H1 (cell line): Measurements from ENCODE around the gene GREM2. TPM values are rescaled to one million over a fixed set of nuclear protein-coding genes. Genes with fewer than 3 reads are reported as not detected.
A peak's percentile ranks its signal among the peaks of the same experiment; 100 is the strongest.

Experiments
- CTCF ChIA-PET: fragments of 300-600 bp; sonication (Branson Sonifier 250); formaldehyde crosslinking; loops from one replicate; lab custom pipeline; 2021; ENCODE audit not compliant: partially characterized antibody; lab: Charles Lee
- POLR2A ChIA-PET: fragments of 300-600 bp; sonication (Branson Sonifier 250); formaldehyde crosslinking; loops from one replicate; lab custom pipeline; 2021; ENCODE audit warnings: inconsistent platforms; ENCODE audit not compliant: partially characterized antibody; lab: Charles Lee
- DNase-seq, 2 experiments: peaks; one replicate each; pipeline versions ENCODE4 v3.0.0 to v3.0.0-alpha.2; 2010 to 2022; ENCODE audit warnings: low spot score in 2 of 2, low read depth in 1 of 2, mixed read lengths in 1 of 2
- FAIRE-seq: peaks from 2 replicates; lab custom pipeline; 2011; peaks lifted over from hg19 to GRCh38; lab: Jason Lieb, UNC
- H2AFZ ChIP-seq: 2 replicates; pipeline ENCODE4 v1.8.1; 2012; ENCODE audit warnings: low read length, inconsistent platforms
- H2AK5ac ChIP-seq: 2 replicates; pipeline ENCODE4 v1.6.1; 2013; ENCODE audit warnings: low read depth, low read length
- H2BK120ac ChIP-seq: replicated peaks from 2 replicates; pipeline ENCODE3; 2013; ENCODE audit warnings: low read depth, low read length, inconsistent platforms
- H2BK12ac ChIP-seq: 2 replicates; pipeline ENCODE4 v1.6.1; 2013; ENCODE audit warnings: low read depth, low read length
- H2BK15ac ChIP-seq: 2 replicates; pipeline ENCODE4 v1.6.1; 2013; ENCODE audit warnings: low read length
- H2BK20ac ChIP-seq: 2 replicates; pipeline ENCODE4 v1.6.1; 2013; ENCODE audit warnings: low read length
- H2BK5ac ChIP-seq: 2 replicates; pipeline ENCODE4 v1.6.1; 2013; ENCODE audit warnings: low read depth, low read length
- H3K14ac ChIP-seq: 2 replicates; pipeline ENCODE4 v1.6.1; 2013; ENCODE audit warnings: inconsistent platforms; ENCODE audit not compliant: insufficient read length
- H3K18ac ChIP-seq: 2 replicates; pipeline ENCODE4 v1.6.1; 2013; ENCODE audit warnings: low read length; ENCODE audit errors: extremely low read depth
- H3K23ac ChIP-seq: 2 replicates; pipeline ENCODE4 v1.6.1; 2013; ENCODE audit warnings: inconsistent platforms; ENCODE audit not compliant: insufficient read length
- H3K23me2 ChIP-seq: 2 replicates; pipeline ENCODE4 v1.6.1; 2013; ENCODE audit warnings: low read depth, low read length
- H3K27ac ChIP-seq: 2 replicates; pipeline ENCODE4 v1.6.1; 2011; ENCODE audit warnings: low read depth, low read length, inconsistent platforms
- H3K27me3 ChIP-seq, 4 experiments: replicated peaks in 1 of 4; 1 replicate in 1 of 4; 2 replicates in 3 of 4; pipeline versions ENCODE4 v1.6.1 to v1.8.1; 2011 to 2013; ENCODE audit warnings: low read length in 3 of 4, mild to moderate bottlenecking in 3 of 4, inconsistent platforms in 2 of 4, mixed read lengths in 2 of 4, moderate library complexity in 1 of 4; ENCODE audit not compliant: control insufficient read depth in 3 of 4, insufficient read depth in 3 of 4; ENCODE audit errors: extremely low read depth in 1 of 4
- H3K36me3 ChIP-seq, 4 experiments: 2 replicates each; pipeline versions ENCODE4 v1.6.1 to v1.8.1; 2011 to 2013; ENCODE audit warnings: mild to moderate bottlenecking in 4 of 4, low read length in 3 of 4, moderate library complexity in 2 of 4, control low read depth in 1 of 4, inconsistent platforms in 1 of 4; ENCODE audit not compliant: insufficient read depth in 4 of 4, control insufficient read depth in 2 of 4
- H3K4ac ChIP-seq: replicated peaks from 2 replicates; pipeline ENCODE3; 2013; ENCODE audit warnings: low read length, low read depth, mixed read lengths, inconsistent platforms; ENCODE audit not compliant: insufficient read length
- H3K4me1 ChIP-seq, 4 experiments: replicated peaks in 1 of 4; 1 replicate in 1 of 4; 2 replicates in 3 of 4; pipeline versions ENCODE4 v1.6.1 to v1.8.1; 2011 to 2013; ENCODE audit warnings: low read length in 3 of 4, inconsistent platforms in 2 of 4, mixed read lengths in 1 of 4; ENCODE audit not compliant: insufficient read depth in 4 of 4, control insufficient read depth in 3 of 4
- H3K4me2 ChIP-seq, 2 experiments: 2 replicates each; pipeline versions ENCODE4 v1.6.1 to v1.8.1; 2011 to 2013; ENCODE audit warnings: low read depth in 2 of 2, low read length in 2 of 2, control low read depth in 1 of 2, inconsistent platforms in 1 of 2, mild to moderate bottlenecking in 1 of 2; ENCODE audit not compliant: insufficient read depth in 1 of 2
- H3K4me3 ChIP-seq, 4 experiments: fragments of 200-600, 300-600 bp in 1 of 4; sonication (generic), shearing (Covaris generic), sonication (Bioruptor Twin) in 1 of 4; 2 replicates each; pipeline versions ENCODE4 v1.5.1 to v1.8.1; 2011 to 2016; ENCODE audit warnings: low read length in 4 of 4, low read depth in 3 of 4, control low read depth in 2 of 4, inconsistent platforms in 2 of 4, mild to moderate bottlenecking in 2 of 4, mixed read lengths in 1 of 4, moderate library complexity in 1 of 4; ENCODE audit not compliant: insufficient read depth in 2 of 4; ENCODE audit errors: extremely low read depth in 1 of 4
- H3K56ac ChIP-seq: replicated peaks from 2 replicates; pipeline ENCODE3; 2013; ENCODE audit warnings: low read depth, mild to moderate bottlenecking, mixed read lengths, low read length, inconsistent platforms; ENCODE audit not compliant: insufficient read length
- H3K79me1 ChIP-seq: 2 replicates; pipeline ENCODE4 v1.6.1; 2013; ENCODE audit warnings: low read depth, low read length, control low read depth
- H3K79me2 ChIP-seq, 2 experiments: 2 replicates each; pipeline versions ENCODE4 v1.6.1 to v1.8.1; 2012 to 2013; ENCODE audit warnings: low read length in 2 of 2, mild to moderate bottlenecking in 2 of 2, inconsistent platforms in 1 of 2; ENCODE audit not compliant: insufficient read depth in 2 of 2, control insufficient read depth in 1 of 2
- H3K9ac ChIP-seq, 4 experiments: replicated peaks in 1 of 4; 1 replicate in 1 of 4; 2 replicates in 3 of 4; pipeline versions ENCODE4 v1.6.1 to v1.8.1; 2011 to 2013; ENCODE audit warnings: low read depth in 3 of 4, low read length in 3 of 4, control low read depth in 2 of 4, mild to moderate bottlenecking in 2 of 4, moderate library complexity in 2 of 4, inconsistent platforms in 1 of 4; ENCODE audit errors: extremely low read depth in 1 of 4
- H3K9me3 ChIP-seq, 2 experiments: 2 replicates each; pipeline versions ENCODE4 v1.6.1 to v1.8.1; 2012 to 2013; ENCODE audit warnings: mild to moderate bottlenecking in 2 of 2, moderate library complexity in 2 of 2, control low read depth in 1 of 2, inconsistent platforms in 1 of 2, low read depth in 1 of 2, low read length in 1 of 2, mixed read lengths in 1 of 2; ENCODE audit not compliant: insufficient read depth in 2 of 2
- H4K20me1 ChIP-seq, 2 experiments: replicated peaks in 1 of 2; 2 replicates each; pipeline versions ENCODE3 to v1.8.1; 2011 to 2013; ENCODE audit warnings: inconsistent platforms in 2 of 2, low read length in 2 of 2, mild to moderate bottlenecking in 1 of 2; ENCODE audit not compliant: insufficient read depth in 2 of 2, control insufficient read depth in 1 of 2
- H4K5ac ChIP-seq: 2 replicates; pipeline ENCODE4 v1.6.1; 2013; ENCODE audit warnings: low read length, low read depth, mixed read lengths, inconsistent platforms; ENCODE audit not compliant: insufficient read length
- H4K8ac ChIP-seq: 2 replicates; pipeline ENCODE4 v1.8.0; 2013; ENCODE audit warnings: mild to moderate bottlenecking, moderate library complexity, low read length, inconsistent platforms; ENCODE audit not compliant: insufficient read depth; ENCODE audit errors: extremely low read depth
- H4K91ac ChIP-seq: replicated peaks from 2 replicates; pipeline ENCODE3; 2013; ENCODE audit warnings: low read length, mixed read lengths, inconsistent platforms; ENCODE audit not compliant: insufficient read length
- CBX8 ChIP-seq: fragments of 300-800, 300-1000 bp; sonication (generic); IDR thresholded peaks from 2 replicates; pipeline ENCODE4 v1.7.1; 2016; ENCODE audit warnings: low read depth, low read length, borderline replicate concordance
- CHD1 ChIP-seq: IDR thresholded peaks from 2 replicates; pipeline ENCODE4 v1.6.1; 2012; ENCODE audit warnings: low read depth, low read length, improper control_type of control experiment
- EZH2 ChIP-seq: fragments of 200-600 bp; sonication (generic); IDR thresholded peaks from 2 replicates; pipeline ENCODE4 v1.7.1; 2012; ENCODE audit warnings: low read depth, mild to moderate bottlenecking, moderate library complexity, low read length, inconsistent platforms; ENCODE audit not compliant: severe bottlenecking
- GABPA ChIP-seq: IDR thresholded peaks from 2 replicates; pipeline ENCODE4 v1.6.1; 2011; ENCODE audit warnings: mild to moderate bottlenecking, low read length, moderate library complexity, borderline replicate concordance; ENCODE audit not compliant: insufficient read depth
- JUN ChIP-seq: IDR thresholded peaks from 2 replicates; pipeline ENCODE4 v1.6.1; 2011; ENCODE audit warnings: low read depth, mild to moderate bottlenecking, improper control_type of control experiment, low read length
- MAFK ChIP-seq: IDR thresholded peaks from 2 replicates; pipeline ENCODE4 v1.6.1; 2012; ENCODE audit warnings: low read depth, mild to moderate bottlenecking, improper control_type of control experiment, low read length
- RFX5 ChIP-seq: IDR thresholded peaks from 2 replicates; pipeline ENCODE4 v1.6.1; 2011; ENCODE audit warnings: low read depth, low read length, improper control_type of control experiment, borderline replicate concordance
- TAF1 ChIP-seq: IDR thresholded peaks from 2 replicates; pipeline ENCODE4 v1.6.1; 2011; ENCODE audit warnings: mild to moderate bottlenecking, low read depth, low read length
- YY1 ChIP-seq: IDR thresholded peaks from 2 replicates; pipeline ENCODE4 v1.6.1; 2011; ENCODE audit warnings: low read depth, mild to moderate bottlenecking, low read length
- ZNF274 ChIP-seq: IDR thresholded peaks from 2 replicates; pipeline ENCODE4 v1.7.0; 2012; ENCODE audit warnings: low read length, borderline replicate concordance; ENCODE audit errors: extremely low read depth
- WGBS, 2 experiments: shearing (Covaris generic) in 1 of 2; methylation state at CpG; one replicate each; pipeline versions ENCODE4 v1.1.6 to v1.1.7; 2013 to 2015; ENCODE audit warnings: low lambda C conversion rate in 2 of 2, mixed read lengths in 2 of 2, inconsistent platforms in 1 of 2, low coverage in 1 of 2, missing lambda C conversion rate in 1 of 2; ENCODE audit not compliant: insufficient replicate concordance in 2 of 2, insufficient coverage in 1 of 2, insufficient read length in 1 of 2; ENCODE audit errors: extremely low coverage in 1 of 2, missing lambda C conversion rate in 1 of 2; 5-methylcytosine and 5-hydroxymethylcytosine counted together
- polyA plus RNA-seq, 7 experiments: library from polyadenylated mRNA; depleted of rRNA in 3 of 7; stranded (reverse) in 5 of 7; unstranded in 2 of 7; fragments of >200 nt in 5 of 7; fragments of 200-250 nt in 2 of 7; gene quantifications; 1 replicate in 5 of 7; 2 replicates in 1 of 7; 4 replicates in 1 of 7; pipeline versions ENCODE4 v1.2.1 to v1.2.3, GENCODE V29; 2011 to 2013; ENCODE audit warnings: missing spikeins in 2 of 7, mixed read lengths in 2 of 7
- total RNA-seq: library from RNA; stranded (reverse); fragmentation: NEBNext Ultra II Directional; extraction: Animal tissue kit (Norgen Biotek cat#: 25700); gene quantifications from 2 replicates; pipeline ENCODE4 v1.2.1, GENCODE V29; 2021
- TF ChIP-seq, protein P1 (sequence below), 3 experiments: IDR thresholded peaks; 1 replicate in 2 of 3; 2 replicates in 1 of 3; pipeline versions ENCODE4 v1.5.1 to v1.6.1; 2011; ENCODE audit warnings: low read length in 3 of 3, mild to moderate bottlenecking in 3 of 3, inconsistent platforms in 2 of 3, low read depth in 1 of 3, moderate library complexity in 1 of 3; ENCODE audit not compliant: insufficient read depth in 1 of 3; ENCODE audit errors: control extremely low read depth in 1 of 3

GREM2 gene
- total and polyA plus RNA-seq, 2 of the 8 experiments (the other 6 are each of a cell fraction or from before 2014, with no cell fraction given), result 0.05 TPM; not detected in 1

DNA sequence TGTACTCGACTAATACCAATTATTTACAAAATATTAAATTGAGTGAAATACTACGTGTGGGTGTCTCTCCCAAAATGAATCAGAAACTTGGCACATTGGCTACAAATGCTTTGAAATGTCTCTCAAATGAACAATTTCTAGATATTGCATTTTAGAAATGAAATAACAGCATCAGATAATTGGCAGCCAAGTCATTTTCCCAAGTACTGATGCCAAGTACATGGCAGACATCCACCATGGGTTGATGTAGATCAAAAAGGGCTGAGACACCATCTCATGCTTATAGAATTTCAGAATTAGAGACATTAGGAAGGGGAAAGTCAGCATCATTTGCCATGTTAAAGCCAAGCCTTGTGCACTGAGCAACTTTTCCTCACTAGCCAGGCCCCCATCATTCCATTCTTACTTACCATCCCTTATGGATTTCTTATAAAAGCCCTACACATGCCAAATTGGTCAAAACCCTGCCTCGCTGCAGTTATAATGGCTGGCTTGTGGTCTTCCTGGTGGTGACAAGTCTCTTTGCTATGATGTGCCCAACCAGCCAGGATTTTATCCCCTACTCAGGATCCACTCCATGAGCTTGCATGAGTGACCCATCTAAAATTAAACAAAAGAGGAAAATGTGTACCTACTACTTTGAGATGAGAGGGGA, 73.1 kb downstream of the GREM2 start:
- Histone ChIP-seq H3K79me1 (no peaks in the 10 kb centered on the region), H3K18ac (no peak overlapping the region), H3K4me3 (no peak overlapping the region), H3K9ac (no peak overlapping the region), H2BK5ac (no peak overlapping the region), H3K79me2 (no peaks in the 10 kb centered on the region), H3K36me3 (no peaks in the 10 kb centered on the region), H3K14ac (no peak overlapping the region), H2AK5ac (no peak overlapping the region), H4K8ac (no peak overlapping the region), H3K4me1 (peaks cover 0 to 11% (median 5%) of the 10 kb centered on the region in 4 experiments; a peak in 4 of 7 replicates), H4K91ac (no peak overlapping the region), H3K23me2 (no peaks in the 10 kb centered on the region), H4K20me1 (no peaks in the 10 kb centered on the region), H4K5ac (no peak overlapping the region), H2BK20ac (no peak overlapping the region), H3K27ac (no peak overlapping the region), H2BK15ac (no peak overlapping the region), H2AFZ (no peak overlapping the region), H2BK12ac (no peak overlapping the region), H3K4ac (no peak overlapping the region), H2BK120ac (no peak overlapping the region), H3K9me3 (no peaks in the 10 kb centered on the region), H3K23ac (no peak overlapping the region), H3K27me3 (peaks cover 0 to 2% (median 0%) of the 10 kb centered on the region in 4 experiments; a peak in 1 of 7 replicates), H3K56ac (no peak overlapping the region), H3K4me2 (peak overlapping the region in 1 of 2 experiments; percentile 53; a peak in 1 of 4 replicates)
- FAIRE-seq, result no peak
- POLR2A ChIA-PET, result no interaction called here
- DNase-seq, result no peak
- 84% methylated on average over 3 of the region's 3 CpGs; no CpG with 5 or more reads in 1 of the 2 experiments for WGBS, 2 experiments
- CTCF ChIA-PET, result no interaction called here
- TF ChIP-seq ZNF274 (no peak), GABPA (no peak), CBX8 (no peak), CHD1 (no peak), TAF1 (no peak), EZH2 (no peak), MAFK (no peak), JUN (no peak), RFX5 (no peak), YY1 (no peak)
- TF ChIP-seq, protein P1, sequence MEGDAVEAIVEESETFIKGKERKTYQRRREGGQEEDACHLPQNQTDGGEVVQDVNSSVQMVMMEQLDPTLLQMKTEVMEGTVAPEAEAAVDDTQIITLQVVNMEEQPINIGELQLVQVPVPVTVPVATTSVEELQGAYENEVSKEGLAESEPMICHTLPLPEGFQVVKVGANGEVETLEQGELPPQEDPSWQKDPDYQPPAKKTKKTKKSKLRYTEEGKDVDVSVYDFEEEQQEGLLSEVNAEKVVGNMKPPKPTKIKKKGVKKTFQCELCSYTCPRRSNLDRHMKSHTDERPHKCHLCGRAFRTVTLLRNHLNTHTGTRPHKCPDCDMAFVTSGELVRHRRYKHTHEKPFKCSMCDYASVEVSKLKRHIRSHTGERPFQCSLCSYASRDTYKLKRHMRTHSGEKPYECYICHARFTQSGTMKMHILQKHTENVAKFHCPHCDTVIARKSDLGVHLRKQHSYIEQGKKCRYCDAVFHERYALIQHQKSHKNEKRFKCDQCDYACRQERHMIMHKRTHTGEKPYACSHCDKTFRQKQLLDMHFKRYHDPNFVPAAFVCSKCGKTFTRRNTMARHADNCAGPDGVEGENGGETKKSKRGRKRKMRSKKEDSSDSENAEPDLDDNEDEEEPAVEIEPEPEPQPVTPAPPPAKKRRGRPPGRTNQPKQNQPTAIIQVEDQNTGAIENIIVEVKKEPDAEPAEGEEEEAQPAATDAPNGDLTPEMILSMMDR (IDR thresholded peaks at IDR 0.05; ENCODE audit: control extremely low read depth in 1 of 3, insufficient read depth in 1 of 3, low read depth in 1 of 3, low read length in 3 of 3), result no peak
